ENCODE results near the gene CSMD2. TPM values are rescaled to one million over a fixed set of nuclear protein-coding genes. Genes with fewer than 3 reads are reported as not detected.

CSMD2 gene
- total RNA-seq, 1 donor from 2014 or later: 2.6 TPM

GRCh38 chr1:34060901-34061415 lies 104.1 kb downstream of the CSMD2 start:
- H3K36me3 Mint-ChIP-seq: peaks cover 1% of the 10 kb centered on the region

GRCh38 chr1:34060187-34060730 lies 104.8 kb downstream of the CSMD2 start:
- H3K9ac ChIP-seq: no peak overlapping the region
- Mint-ChIP-seq H3K9me3 (peaks cover 15% of the 10 kb centered on the region), H3K4me3 (no peak overlapping the region), H3K27me3 (ENCODE audit: insufficient read depth, low read depth) (peaks cover 4% of the 10 kb centered on the region), H3K36me3 (peaks cover 1% of the 10 kb centered on the region), H3K4me1 (peaks cover 9% of the 10 kb centered on the region), H3K27ac (no peak overlapping the region)
- no peak overlapping the region for H2AFZ ChIP-seq (replicated peaks)
- no peaks in the 10 kb centered on the region for H3K79me2 ChIP-seq (ENCODE audit: low read depth)
- H3K27me3 ChIP-seq: no peaks in the 10 kb centered on the region
- no peaks in the 10 kb centered on the region for H4K20me1 ChIP-seq (ENCODE audit: low read depth)
- H3K4me1 ChIP-seq: peaks cover 3% of the 10 kb centered on the region
- no peak overlapping the region for H3K4me2 ChIP-seq
- H3K9me3 ChIP-seq (ENCODE audit: low read depth): no peaks in the 10 kb centered on the region
- no peaks in the 10 kb centered on the region for H3F3A ChIP-seq (ENCODE audit: low read depth)
- H3K4me3 ChIP-seq: no peak overlapping the region
- DNase-seq (ENCODE audit: low spot score): no peak
- TF ChIP-seq EZH2 (IDR thresholded peaks at IDR 0.05) (no peak), CTCF (IDR thresholded peaks at IDR 0.05) (no peak), EZH2phosphoT487 (IDR thresholded peaks at IDR 0.05) (no peak)
- H3K36me3 ChIP-seq: no peaks in the 10 kb centered on the region
- no peak overlapping the region for H3K27ac ChIP-seq

More at GRCh38 chr1:34060901-34061415, 104.1 kb downstream of the CSMD2 start:
- Histone ChIP-seq H3K36me3 (no peaks in the 10 kb centered on the region), H3K4me3 (no peak overlapping the region), H3K27me3 (no peaks in the 10 kb centered on the region), H3K9me3 (ENCODE audit: low read depth) (no peaks in the 10 kb centered on the region), H3K79me2 (ENCODE audit: low read depth) (no peaks in the 10 kb centered on the region), H2AFZ (replicated peaks) (no peak overlapping the region), H3F3A (ENCODE audit: low read depth) (no peaks in the 10 kb centered on the region), H4K20me1 (ENCODE audit: low read depth) (no peaks in the 10 kb centered on the region), H3K27ac (no peak overlapping the region), H3K9ac (no peak overlapping the region), H3K4me1 (peaks cover 3% of the 10 kb centered on the region), H3K4me2 (no peak overlapping the region)
- Mint-ChIP-seq H3K9me3 (peaks cover 15% of the 10 kb centered on the region), H3K4me3 (no peak overlapping the region), H3K4me1 (peaks cover 9% of the 10 kb centered on the region), H3K27ac (peak overlapping the region; percentile 50), H3K27me3 (ENCODE audit: insufficient read depth, low read depth) (peaks cover 4% of the 10 kb centered on the region)
- no peak for TF ChIP-seq CTCF (IDR thresholded peaks at IDR 0.05)
- TF ChIP-seq EZH2phosphoT487 (IDR thresholded peaks at IDR 0.05): no peak
- no peak for TF ChIP-seq EZH2 (IDR thresholded peaks at IDR 0.05)
- DNase-seq (ENCODE audit: low spot score): no peak

GRCh38 chr1:34057347-34058130 lies 107.5 kb downstream of the CSMD2 start:
- DNase-seq (ENCODE audit: low spot score): peak; percentile 54
- Mint-ChIP-seq H3K4me3 (no peak overlapping the region), H3K27me3 (ENCODE audit: insufficient read depth, low read depth) (peaks cover 4% of the 10 kb centered on the region), H3K4me1 (peaks cover 9% of the 10 kb centered on the region), H3K9me3 (peaks cover 2% of the 10 kb centered on the region), H3K27ac (no peak overlapping the region), H3K36me3 (peaks cover 1% of the 10 kb centered on the region)
- H2AFZ ChIP-seq (replicated peaks): no peak overlapping the region
- H3K27me3 ChIP-seq: no peaks in the 10 kb centered on the region
- no peaks in the 10 kb centered on the region for H3K9me3 ChIP-seq (ENCODE audit: low read depth)
- H3K27ac ChIP-seq: no peak overlapping the region
- no peak overlapping the region for H3K4me2 ChIP-seq
- H3K9ac ChIP-seq: no peak overlapping the region
- H3K79me2 ChIP-seq (ENCODE audit: low read depth): no peaks in the 10 kb centered on the region
- H3K4me1 ChIP-seq: peaks cover 3% of the 10 kb centered on the region
- H3K36me3 ChIP-seq: no peaks in the 10 kb centered on the region
- TF ChIP-seq EZH2 (IDR thresholded peaks at IDR 0.05) (no peak), EZH2phosphoT487 (IDR thresholded peaks at IDR 0.05) (no peak), CTCF (IDR thresholded peaks at IDR 0.05) (no peak)
- H3K4me3 ChIP-seq: no peak overlapping the region
- H3F3A ChIP-seq (ENCODE audit: low read depth): no peaks in the 10 kb centered on the region
- no peaks in the 10 kb centered on the region for H4K20me1 ChIP-seq (ENCODE audit: low read depth)

Data from neural progenitor cell (in vitro differentiated cells).